HEK293 (cell line): Measurements from ENCODE around the gene CMTM1.

ENCODE experiments used
- GLI2 ChIP-seq: fragments of 450-650 bp; formaldehyde crosslinking; IDR thresholded peaks from 2 replicates; pipeline ENCODE4; 2017; ENCODE audit warnings: missing biosample characterization, missing genetic modification characterization, low read depth, borderline replicate concordance
- HOXA7 ChIP-seq: sonication (generic); formaldehyde crosslinking; IDR thresholded peaks from 2 replicates; pipeline ENCODE4 v1.8.1; 2022; ENCODE audit warnings: missing genetic modification reagents, borderline replicate concordance
- IKZF3 ChIP-seq: fragments of 450-650 bp; IDR thresholded peaks from 2 replicates; pipeline ENCODE4 v1.5.0; 2018; ENCODE audit warnings: missing biosample characterization, mild to moderate bottlenecking, missing genetic modification characterization, moderate library complexity
- KLF10 ChIP-seq: fragments of 450-650 bp; IDR thresholded peaks from 2 replicates; pipeline ENCODE4 v1.5.1; 2018; ENCODE audit warnings: missing biosample characterization, mild to moderate bottlenecking, missing genetic modification characterization
- KLF8 ChIP-seq: fragments of 450-650 bp; formaldehyde crosslinking; IDR thresholded peaks from 2 replicates; pipeline ENCODE4 v1.5.1; 2016; ENCODE audit warnings: missing biosample characterization, missing genetic modification characterization
- SP7 ChIP-seq: fragments of 450-650 bp; formaldehyde crosslinking; IDR thresholded peaks from 2 replicates; pipeline ENCODE4 v1.5.1; 2016; ENCODE audit warnings: missing biosample characterization, missing genetic modification characterization
- ZBTB1 ChIP-seq: fragments of 450-650 bp; formaldehyde crosslinking; IDR thresholded peaks from 2 replicates; pipeline ENCODE4 v1.5.1; 2016; ENCODE audit warnings: missing biosample characterization, missing genetic modification characterization
- ZBTB17 ChIP-seq: fragments of 450-650 bp; formaldehyde crosslinking; IDR thresholded peaks from 2 replicates; pipeline ENCODE4 v1.5.1; 2016; ENCODE audit warnings: missing biosample characterization, missing genetic modification characterization
- ZBTB8A ChIP-seq: fragments of 450-650 bp; formaldehyde crosslinking; IDR thresholded peaks from 2 replicates; pipeline ENCODE4 v1.5.1; 2016; ENCODE audit warnings: missing biosample characterization, missing genetic modification characterization
- ZFHX2 ChIP-seq: fragments of 450-650 bp; formaldehyde crosslinking; conservative IDR thresholded peaks from 2 replicates; pipeline ENCODE4 v1.5.1; 2016; ENCODE audit warnings: missing biosample characterization, missing genetic modification characterization
- ZFP3 ChIP-seq: fragments of 450-650 bp; formaldehyde crosslinking; IDR thresholded peaks from 2 replicates; pipeline ENCODE4 v1.5.1; 2016; ENCODE audit warnings: low read depth, missing biosample characterization, missing genetic modification characterization
- ZFP37 ChIP-seq: fragments of 450-650 bp; formaldehyde crosslinking; IDR thresholded peaks from 2 replicates; pipeline ENCODE4 v1.5.1; 2016; ENCODE audit warnings: missing biosample characterization, missing genetic modification characterization
- ZNF132 ChIP-seq: fragments of 450-650 bp; formaldehyde crosslinking; IDR thresholded peaks from 2 replicates; pipeline ENCODE4 v1.5.1; 2017; ENCODE audit warnings: missing biosample characterization, missing genetic modification characterization, borderline replicate concordance
- ZNF138 ChIP-seq: fragments of 450-650 bp; formaldehyde crosslinking; IDR thresholded peaks from 2 replicates; pipeline ENCODE4 v1.5.1; 2016; ENCODE audit warnings: missing biosample characterization, missing genetic modification characterization, borderline replicate concordance
- ZNF184 ChIP-seq: fragments of 450-650 bp; IDR thresholded peaks from 2 replicates; pipeline ENCODE4 v1.5.1; 2018; ENCODE audit warnings: missing biosample characterization, mild to moderate bottlenecking, missing genetic modification characterization
- ZNF221 ChIP-seq: fragments of 450-650 bp; formaldehyde crosslinking; IDR thresholded peaks from 2 replicates; pipeline ENCODE4 v1.5.1; 2017; ENCODE audit warnings: missing biosample characterization, missing genetic modification characterization, borderline replicate concordance
- ZNF223 ChIP-seq: fragments of 450-650 bp; formaldehyde crosslinking; IDR thresholded peaks from 2 replicates; pipeline ENCODE4 v1.5.1; 2016; ENCODE audit warnings: missing biosample characterization, missing genetic modification characterization
- ZNF239 ChIP-seq: fragments of 450-650 bp; formaldehyde crosslinking; IDR thresholded peaks from 2 replicates; pipeline ENCODE4 v1.5.1; 2016; ENCODE audit warnings: missing biosample characterization, missing genetic modification characterization
- ZNF248 ChIP-seq: fragments of 450-650 bp; formaldehyde crosslinking; IDR thresholded peaks from 2 replicates; pipeline ENCODE4 v1.5.1; 2017; ENCODE audit warnings: missing biosample characterization, missing genetic modification characterization
- ZNF311 ChIP-seq: fragments of 450-650 bp; formaldehyde crosslinking; IDR thresholded peaks from 2 replicates; pipeline ENCODE4 v1.5.1; 2017; ENCODE audit warnings: missing biosample characterization, missing genetic modification characterization, borderline replicate concordance
- ZNF416 ChIP-seq: fragments of 450-650 bp; formaldehyde crosslinking; IDR thresholded peaks from 2 replicates; pipeline ENCODE4 v1.5.1; 2016; ENCODE audit warnings: missing biosample characterization, missing genetic modification characterization
- ZNF433 ChIP-seq: fragments of 450-650 bp; formaldehyde crosslinking; IDR thresholded peaks from 2 replicates; pipeline ENCODE4 v1.5.1; 2016; ENCODE audit warnings: missing biosample characterization, missing genetic modification characterization, low read depth
- ZNF544 ChIP-seq: fragments of 450-650 bp; formaldehyde crosslinking; IDR thresholded peaks from 2 replicates; pipeline ENCODE4 v1.5.0; 2017; ENCODE audit warnings: missing biosample characterization, missing genetic modification characterization
- ZNF555 ChIP-seq: fragments of 450-650 bp; formaldehyde crosslinking; conservative IDR thresholded peaks from 2 replicates; pipeline ENCODE4 v1.5.1; 2017; ENCODE audit warnings: missing biosample characterization, mild to moderate bottlenecking, missing genetic modification characterization, inconsistent platforms
- ZNF670 ChIP-seq: fragments of 450-650 bp; formaldehyde crosslinking; IDR thresholded peaks from 2 replicates; pipeline ENCODE4 v1.5.1; 2016; ENCODE audit warnings: missing biosample characterization, missing genetic modification characterization, low read depth
- ZNF791 ChIP-seq: fragments of 450-650 bp; formaldehyde crosslinking; IDR thresholded peaks from 2 replicates; pipeline ENCODE4 v1.5.1; 2016; ENCODE audit warnings: missing biosample characterization, missing genetic modification characterization
- ZSCAN30 ChIP-seq: fragments of 450-650 bp; IDR thresholded peaks from 2 replicates; pipeline ENCODE4 v1.5.1; 2018; ENCODE audit warnings: missing biosample characterization, mild to moderate bottlenecking, missing genetic modification characterization, moderate library complexity
- TF ChIP-seq, protein P1 (sequence below): fragments of 450-650 bp; formaldehyde crosslinking; IDR thresholded peaks from 2 replicates; pipeline ENCODE4 v1.5.1; 2016; ENCODE audit warnings: missing biosample characterization, missing genetic modification characterization
- TF ChIP-seq, protein P2 (sequence below): fragments of 450-650 bp; formaldehyde crosslinking; IDR thresholded peaks from 2 replicates; pipeline ENCODE4 v1.5.1; 2016; ENCODE audit warnings: missing biosample characterization, missing genetic modification characterization
- TF ChIP-seq, protein P3 (sequence below): fragments of 450-650 bp; formaldehyde crosslinking; IDR thresholded peaks from 2 replicates; pipeline ENCODE4 v1.5.1; 2016; ENCODE audit warnings: missing biosample characterization, missing genetic modification characterization
- TF ChIP-seq, protein P4 (sequence below): fragments of 450-650 bp; formaldehyde crosslinking; IDR thresholded peaks from 2 replicates; pipeline ENCODE4 v1.5.1; 2017; ENCODE audit warnings: missing biosample characterization, missing genetic modification characterization
- TF ChIP-seq, protein P5 (sequence below): IDR thresholded peaks from 2 replicates; pipeline ENCODE4 v1.6.1; 2011; ENCODE audit warnings: mild to moderate bottlenecking, low read depth, low read length, borderline replicate concordance

CMTM1 gene

DNA sequence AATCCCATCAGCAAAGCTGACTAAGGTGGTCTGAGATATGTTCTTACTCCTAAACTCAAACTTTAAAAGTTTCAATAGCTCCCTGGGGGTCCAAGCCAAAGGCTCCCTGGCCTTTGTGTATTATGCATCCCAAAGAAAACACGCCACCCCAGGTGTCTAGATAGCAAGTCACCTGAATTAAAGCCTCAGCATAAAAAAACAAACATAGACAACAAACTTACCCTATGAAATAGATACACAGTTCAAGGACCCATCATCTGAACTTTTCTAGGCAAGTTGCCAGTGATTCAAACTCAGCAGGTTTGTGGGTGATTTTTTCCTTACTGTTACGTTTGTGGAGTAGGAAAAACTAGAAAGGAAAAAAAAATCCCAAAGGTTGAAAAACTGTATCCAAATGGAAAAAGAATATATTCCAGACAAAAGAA lies 50.8 kb downstream of the CMTM1 start (continued):
- TF ChIP-seq, protein P1, sequence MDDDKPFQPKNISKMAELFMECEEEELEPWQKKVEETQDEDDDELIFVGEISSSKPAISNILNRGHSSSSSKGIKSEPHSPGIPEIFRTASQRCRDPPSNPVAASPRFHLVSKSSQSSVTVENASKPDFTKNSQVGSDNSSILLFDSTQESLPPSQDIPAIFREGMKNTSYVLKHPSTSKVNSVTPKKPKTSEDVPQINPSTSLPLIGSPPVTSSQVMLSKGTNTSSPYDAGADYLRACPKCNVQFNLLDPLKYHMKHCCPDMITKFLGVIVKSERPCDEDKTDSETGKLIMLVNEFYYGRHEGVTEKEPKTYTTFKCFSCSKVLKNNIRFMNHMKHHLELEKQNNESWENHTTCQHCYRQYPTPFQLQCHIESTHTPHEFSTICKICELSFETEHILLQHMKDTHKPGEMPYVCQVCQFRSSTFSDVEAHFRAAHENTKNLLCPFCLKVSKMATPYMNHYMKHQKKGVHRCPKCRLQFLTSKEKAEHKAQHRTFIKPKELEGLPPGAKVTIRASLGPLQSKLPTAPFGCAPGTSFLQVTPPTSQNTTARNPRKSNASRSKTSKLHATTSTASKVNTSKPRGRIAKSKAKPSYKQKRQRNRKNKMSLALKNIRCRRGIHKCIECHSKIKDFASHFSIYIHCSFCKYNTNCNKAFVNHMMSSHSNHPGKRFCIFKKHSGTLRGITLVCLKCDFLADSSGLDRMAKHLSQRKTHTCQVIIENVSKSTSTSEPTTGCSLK (tag by site-specific recombination), result no peak
- TF ChIP-seq ZNF433 (tag by site-specific recombination) (no peak), ZNF248 (tag by site-specific recombination) (no peak), KLF10 (tag by site-specific recombination) (no peak), ZNF239 (no peak), ZNF311 (tag by site-specific recombination) (no peak), HOXA7 (CRISPR knock-in tag) (no peak), ZBTB8A (tag by site-specific recombination) (no peak), ZNF223 (no peak), SP7 (tag by site-specific recombination) (no peak; the same call in 1 of the 2 replicates), ZNF132 (tag by site-specific recombination) (no peak), ZNF791 (tag by site-specific recombination) (no peak), ZNF221 (tag by site-specific recombination) (no peak), ZBTB1 (tag by site-specific recombination) (no peak), ZNF555 (tag by site-specific recombination) (no peak), ZSCAN30 (tag by site-specific recombination) (no peak), ZBTB17 (tag by site-specific recombination) (no peak), ZFP37 (tag by site-specific recombination) (no peak), KLF8 (tag by site-specific recombination) (no peak), GLI2 (tag by site-specific recombination) (no peak), ZNF138 (tag by site-specific recombination) (no peak), ZNF184 (tag by site-specific recombination) (no peak), ZFP3 (tag by site-specific recombination) (no peak), ZNF670 (tag by site-specific recombination) (no peak), IKZF3 (tag by site-specific recombination) (0 out of 2 replicates have a peak, but pooled peaks have one; percentile 54), ZFHX2 (no peak), ZNF416 (tag by site-specific recombination) (no peak), ZNF544 (tag by site-specific recombination) (no peak)
- TF ChIP-seq, protein P2, sequence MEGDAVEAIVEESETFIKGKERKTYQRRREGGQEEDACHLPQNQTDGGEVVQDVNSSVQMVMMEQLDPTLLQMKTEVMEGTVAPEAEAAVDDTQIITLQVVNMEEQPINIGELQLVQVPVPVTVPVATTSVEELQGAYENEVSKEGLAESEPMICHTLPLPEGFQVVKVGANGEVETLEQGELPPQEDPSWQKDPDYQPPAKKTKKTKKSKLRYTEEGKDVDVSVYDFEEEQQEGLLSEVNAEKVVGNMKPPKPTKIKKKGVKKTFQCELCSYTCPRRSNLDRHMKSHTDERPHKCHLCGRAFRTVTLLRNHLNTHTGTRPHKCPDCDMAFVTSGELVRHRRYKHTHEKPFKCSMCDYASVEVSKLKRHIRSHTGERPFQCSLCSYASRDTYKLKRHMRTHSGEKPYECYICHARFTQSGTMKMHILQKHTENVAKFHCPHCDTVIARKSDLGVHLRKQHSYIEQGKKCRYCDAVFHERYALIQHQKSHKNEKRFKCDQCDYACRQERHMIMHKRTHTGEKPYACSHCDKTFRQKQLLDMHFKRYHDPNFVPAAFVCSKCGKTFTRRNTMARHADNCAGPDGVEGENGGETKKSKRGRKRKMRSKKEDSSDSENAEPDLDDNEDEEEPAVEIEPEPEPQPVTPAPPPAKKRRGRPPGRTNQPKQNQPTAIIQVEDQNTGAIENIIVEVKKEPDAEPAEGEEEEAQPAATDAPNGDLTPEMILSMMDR (tag by site-specific recombination), result no peak
- TF ChIP-seq, protein P3, sequence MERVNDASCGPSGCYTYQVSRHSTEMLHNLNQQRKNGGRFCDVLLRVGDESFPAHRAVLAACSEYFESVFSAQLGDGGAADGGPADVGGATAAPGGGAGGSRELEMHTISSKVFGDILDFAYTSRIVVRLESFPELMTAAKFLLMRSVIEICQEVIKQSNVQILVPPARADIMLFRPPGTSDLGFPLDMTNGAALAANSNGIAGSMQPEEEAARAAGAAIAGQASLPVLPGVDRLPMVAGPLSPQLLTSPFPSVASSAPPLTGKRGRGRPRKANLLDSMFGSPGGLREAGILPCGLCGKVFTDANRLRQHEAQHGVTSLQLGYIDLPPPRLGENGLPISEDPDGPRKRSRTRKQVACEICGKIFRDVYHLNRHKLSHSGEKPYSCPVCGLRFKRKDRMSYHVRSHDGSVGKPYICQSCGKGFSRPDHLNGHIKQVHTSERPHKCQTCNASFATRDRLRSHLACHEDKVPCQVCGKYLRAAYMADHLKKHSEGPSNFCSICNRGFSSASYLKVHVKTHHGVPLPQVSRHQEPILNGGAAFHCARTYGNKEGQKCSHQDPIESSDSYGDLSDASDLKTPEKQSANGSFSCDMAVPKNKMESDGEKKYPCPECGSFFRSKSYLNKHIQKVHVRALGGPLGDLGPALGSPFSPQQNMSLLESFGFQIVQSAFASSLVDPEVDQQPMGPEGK (tag by site-specific recombination), result no peak; the same call in 1 of the 2 replicates
- TF ChIP-seq, protein P4, sequence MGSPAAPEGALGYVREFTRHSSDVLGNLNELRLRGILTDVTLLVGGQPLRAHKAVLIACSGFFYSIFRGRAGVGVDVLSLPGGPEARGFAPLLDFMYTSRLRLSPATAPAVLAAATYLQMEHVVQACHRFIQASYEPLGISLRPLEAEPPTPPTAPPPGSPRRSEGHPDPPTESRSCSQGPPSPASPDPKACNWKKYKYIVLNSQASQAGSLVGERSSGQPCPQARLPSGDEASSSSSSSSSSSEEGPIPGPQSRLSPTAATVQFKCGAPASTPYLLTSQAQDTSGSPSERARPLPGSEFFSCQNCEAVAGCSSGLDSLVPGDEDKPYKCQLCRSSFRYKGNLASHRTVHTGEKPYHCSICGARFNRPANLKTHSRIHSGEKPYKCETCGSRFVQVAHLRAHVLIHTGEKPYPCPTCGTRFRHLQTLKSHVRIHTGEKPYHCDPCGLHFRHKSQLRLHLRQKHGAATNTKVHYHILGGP (tag by site-specific recombination), result no peak
- TF ChIP-seq, protein P5, sequence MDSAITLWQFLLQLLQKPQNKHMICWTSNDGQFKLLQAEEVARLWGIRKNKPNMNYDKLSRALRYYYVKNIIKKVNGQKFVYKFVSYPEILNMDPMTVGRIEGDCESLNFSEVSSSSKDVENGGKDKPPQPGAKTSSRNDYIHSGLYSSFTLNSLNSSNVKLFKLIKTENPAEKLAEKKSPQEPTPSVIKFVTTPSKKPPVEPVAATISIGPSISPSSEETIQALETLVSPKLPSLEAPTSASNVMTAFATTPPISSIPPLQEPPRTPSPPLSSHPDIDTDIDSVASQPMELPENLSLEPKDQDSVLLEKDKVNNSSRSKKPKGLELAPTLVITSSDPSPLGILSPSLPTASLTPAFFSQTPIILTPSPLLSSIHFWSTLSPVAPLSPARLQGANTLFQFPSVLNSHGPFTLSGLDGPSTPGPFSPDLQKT, result no peak
